Measurements from ENCODE around the gene ITGB1. TPM values are rescaled to one million over a fixed set of nuclear protein-coding genes. Genes with fewer than 3 reads are reported as not detected.

ITGB1 gene
- total and polyA plus RNA-seq, 9 of the 15 experiments (the other 6 are each of a cell fraction or from before 2014, with no cell fraction given) = 40.2 to 194 (median 155) TPM

DNA sequence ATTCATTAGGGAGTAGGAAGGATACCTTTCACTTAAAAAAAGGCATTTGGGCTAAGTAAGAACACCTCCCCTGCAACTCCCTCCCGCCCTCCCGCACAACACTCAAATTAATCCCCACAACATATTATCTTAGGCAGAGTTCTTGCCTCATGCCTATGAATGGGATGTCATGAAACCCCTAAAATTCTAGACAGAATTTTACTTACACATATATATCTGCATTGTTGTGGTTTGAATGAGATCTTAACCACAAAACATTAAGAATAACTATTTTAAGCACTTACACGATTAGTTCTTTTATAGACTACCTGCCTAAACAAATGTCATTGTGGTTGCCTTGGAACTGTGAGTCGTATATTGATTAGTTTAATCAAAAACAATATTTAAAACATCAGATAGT is 4.5 kb upstream of the ITGB1 start:
- CTCF ChIA-PET (ENCODE audit: low intra/inter-chr PET ratio) = no interaction called here
- peak overlapping the region; percentile 62 for H3K4me2 ChIP-seq (ENCODE audit: insufficient read depth, low read length)
- no peak for ATAC-seq
- no peak for TF ChIP-seq ZBTB17 (CRISPR knock-in tag; IDR thresholded peaks at IDR 0.05)
- TF ChIP-seq, protein P1, sequence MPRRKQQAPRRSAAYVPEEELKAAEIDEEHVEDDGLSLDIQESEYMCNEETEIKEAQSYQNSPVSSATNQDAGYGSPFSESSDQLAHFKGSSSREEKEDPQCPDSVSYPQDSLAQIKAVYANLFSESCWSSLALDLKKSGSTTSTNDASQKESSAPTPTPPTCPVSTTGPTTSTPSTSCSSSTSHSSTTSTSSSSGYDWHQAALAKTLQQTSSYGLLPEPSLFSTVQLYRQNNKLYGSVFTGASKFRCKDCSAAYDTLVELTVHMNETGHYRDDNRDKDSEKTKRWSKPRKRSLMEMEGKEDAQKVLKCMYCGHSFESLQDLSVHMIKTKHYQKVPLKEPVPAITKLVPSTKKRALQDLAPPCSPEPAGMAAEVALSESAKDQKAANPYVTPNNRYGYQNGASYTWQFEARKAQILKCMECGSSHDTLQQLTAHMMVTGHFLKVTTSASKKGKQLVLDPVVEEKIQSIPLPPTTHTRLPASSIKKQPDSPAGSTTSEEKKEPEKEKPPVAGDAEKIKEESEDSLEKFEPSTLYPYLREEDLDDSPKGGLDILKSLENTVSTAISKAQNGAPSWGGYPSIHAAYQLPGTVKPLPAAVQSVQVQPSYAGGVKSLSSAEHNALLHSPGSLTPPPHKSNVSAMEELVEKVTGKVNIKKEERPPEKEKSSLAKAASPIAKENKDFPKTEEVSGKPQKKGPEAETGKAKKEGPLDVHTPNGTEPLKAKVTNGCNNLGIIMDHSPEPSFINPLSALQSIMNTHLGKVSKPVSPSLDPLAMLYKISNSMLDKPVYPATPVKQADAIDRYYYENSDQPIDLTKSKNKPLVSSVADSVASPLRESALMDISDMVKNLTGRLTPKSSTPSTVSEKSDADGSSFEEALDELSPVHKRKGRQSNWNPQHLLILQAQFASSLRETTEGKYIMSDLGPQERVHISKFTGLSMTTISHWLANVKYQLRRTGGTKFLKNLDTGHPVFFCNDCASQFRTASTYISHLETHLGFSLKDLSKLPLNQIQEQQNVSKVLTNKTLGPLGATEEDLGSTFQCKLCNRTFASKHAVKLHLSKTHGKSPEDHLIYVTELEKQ (CRISPR knock-in tag; IDR thresholded peaks at IDR 0.05) = no peak
- no peak for TF ChIP-seq ZZZ3 (IDR thresholded peaks at IDR 0.05)
- TF ChIP-seq NFATC3 (IDR thresholded peaks at IDR 0.05) = no peak
- TF ChIP-seq, protein P2, sequence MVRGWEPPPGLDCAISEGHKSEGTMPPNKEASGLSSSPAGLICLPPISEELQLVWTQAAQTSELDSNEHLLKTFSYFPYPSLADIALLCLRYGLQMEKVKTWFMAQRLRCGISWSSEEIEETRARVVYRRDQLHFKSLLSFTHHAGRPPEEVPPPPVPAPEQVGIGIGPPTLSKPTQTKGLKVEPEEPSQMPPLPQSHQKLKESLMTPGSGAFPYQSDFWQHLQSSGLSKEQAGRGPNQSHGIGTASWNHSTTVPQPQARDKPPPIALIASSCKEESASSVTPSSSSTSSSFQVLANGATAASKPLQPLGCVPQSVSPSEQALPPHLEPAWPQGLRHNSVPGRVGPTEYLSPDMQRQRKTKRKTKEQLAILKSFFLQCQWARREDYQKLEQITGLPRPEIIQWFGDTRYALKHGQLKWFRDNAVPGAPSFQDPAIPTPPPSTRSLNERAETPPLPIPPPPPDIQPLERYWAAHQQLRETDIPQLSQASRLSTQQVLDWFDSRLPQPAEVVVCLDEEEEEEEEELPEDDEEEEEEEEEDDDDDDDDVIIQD (CRISPR knock-in tag; IDR thresholded peaks at IDR 0.05) = no peak
- TF ChIP-seq, protein P3, sequence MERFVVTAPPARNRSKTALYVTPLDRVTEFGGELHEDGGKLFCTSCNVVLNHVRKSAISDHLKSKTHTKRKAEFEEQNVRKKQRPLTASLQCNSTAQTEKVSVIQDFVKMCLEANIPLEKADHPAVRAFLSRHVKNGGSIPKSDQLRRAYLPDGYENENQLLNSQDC (CRISPR knock-in tag; IDR thresholded peaks at IDR 0.05) = no peak
- TF ChIP-seq, protein P4, sequence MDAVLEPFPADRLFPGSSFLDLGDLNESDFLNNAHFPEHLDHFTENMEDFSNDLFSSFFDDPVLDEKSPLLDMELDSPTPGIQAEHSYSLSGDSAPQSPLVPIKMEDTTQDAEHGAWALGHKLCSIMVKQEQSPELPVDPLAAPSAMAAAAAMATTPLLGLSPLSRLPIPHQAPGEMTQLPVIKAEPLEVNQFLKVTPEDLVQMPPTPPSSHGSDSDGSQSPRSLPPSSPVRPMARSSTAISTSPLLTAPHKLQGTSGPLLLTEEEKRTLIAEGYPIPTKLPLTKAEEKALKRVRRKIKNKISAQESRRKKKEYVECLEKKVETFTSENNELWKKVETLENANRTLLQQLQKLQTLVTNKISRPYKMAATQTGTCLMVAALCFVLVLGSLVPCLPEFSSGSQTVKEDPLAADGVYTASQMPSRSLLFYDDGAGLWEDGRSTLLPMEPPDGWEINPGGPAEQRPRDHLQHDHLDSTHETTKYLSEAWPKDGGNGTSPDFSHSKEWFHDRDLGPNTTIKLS (IDR thresholded peaks at IDR 0.05; ENCODE audit: borderline replicate concordance, low read depth) = no peak
- no peak for TF ChIP-seq TCF7 (IDR thresholded peaks at IDR 0.05; ENCODE audit: borderline replicate concordance)
- no peak for TF ChIP-seq LEF1 (IDR thresholded peaks at IDR 0.05)
- no peak for TF ChIP-seq ZNF717 (CRISPR knock-in tag; IDR thresholded peaks at IDR 0.05)
- TF ChIP-seq PHF8 (IDR thresholded peaks at IDR 0.05; ENCODE audit: borderline replicate concordance, low read length) = no peak
- no peak for TF ChIP-seq ZNF79 (CRISPR knock-in tag; IDR thresholded peaks at IDR 0.05; ENCODE audit: low read depth)
- no peak for TF ChIP-seq ZFPM2 (CRISPR knock-in tag; IDR thresholded peaks at IDR 0.05)
- TF ChIP-seq ZNF408 (CRISPR knock-in tag; IDR thresholded peaks at IDR 0.05; ENCODE audit: low read depth) = no peak
- TF ChIP-seq TCF7L2 (IDR thresholded peaks at IDR 0.05; ENCODE audit: low read depth, low read length) = no peak
- TF ChIP-seq ARID2 (IDR thresholded peaks at IDR 0.05) = no peak
- no peak for TF ChIP-seq ZNF274 (IDR thresholded peaks at IDR 0.05; ENCODE audit: borderline replicate concordance, low read depth, low read length)
- no peak for TF ChIP-seq KLF16 (IDR thresholded peaks at IDR 0.05)

More for the DNA sequence above, 4.5 kb upstream of the ITGB1 start:
- no peaks in the 10 kb centered on the region for H3K36me3 ChIP-seq (ENCODE audit: control insufficient read depth, insufficient read depth, low read length)
- peaks cover 5 to 33% of the 10 kb centered on the region in 2 experiments for H3K4me1 ChIP-seq (replicated peaks in 1 of 2; ENCODE audit: control insufficient read depth in 2 of 2, insufficient read depth in 2 of 2, low read length in 2 of 2)
- FAIRE-seq (no peak), DNase-seq (ENCODE audit: extremely low read depth in 1 of 4, low spot score in 3 of 4) (peak in 1 of 4 experiments; percentile 22)
- POLR2A ChIA-PET = interaction anchor here (1.0 kb wide), 3 partner anchors 9 to 56 kb away, joined by 3 to 6 read pairs (median 4); no protein-coding TSS in a partner anchor
- H2AFZ ChIP-seq (ENCODE audit: low read depth, low read length) = peak overlapping the region; percentile 82
- intact Hi-C loops (cut with micrococcal nuclease) = loop anchor here (1.0 kb wide), 1 partner anchor 9 kb away; no protein-coding TSS in a partner anchor
- H3K9me3 ChIP-seq (replicated peaks; ENCODE audit: control insufficient read depth, insufficient read depth, low read depth, low read length) = no peaks in the 10 kb centered on the region
- H3K9me1 ChIP-seq (ENCODE audit: control insufficient read depth, insufficient read depth, low read length) = no peaks in the 10 kb centered on the region
- WGBS (ENCODE audit: insufficient coverage, low coverage, missing lambda C conversion rate) = 7% methylated on average over 4 of the region's 4 CpGs
- in situ Hi-C loops (cut with MboI) = no loop called here
- BruUV-seq (replicated peaks) = no TSS peak
- no peaks in the 10 kb centered on the region for H3K27me3 ChIP-seq (ENCODE audit: control insufficient read depth in 2 of 2, insufficient read depth in 2 of 2, low read length in 2 of 2)
- H3K79me2 ChIP-seq (ENCODE audit: control insufficient read depth, insufficient read depth, low read length) = peaks cover 27% of the 10 kb centered on the region
- H3K27ac ChIP-seq (ENCODE audit: extremely low read depth, low read depth, low read length) = peak overlapping the region; percentile 81; the same call in 2 of the 3 replicates
- no peaks in the 10 kb centered on the region for H4K20me1 ChIP-seq (replicated peaks; ENCODE audit: control insufficient read depth, insufficient read depth, low read length)
- H3K9ac ChIP-seq (ENCODE audit: insufficient read depth in 1 of 2, low read depth in 2 of 2, low read length in 2 of 2) = peak overlapping the region in 1 of 2 experiments; percentile 49; a peak in 2 of 4 replicates
- H3K4me3 ChIP-seq = no peak overlapping the region
